Cardiac muscle cell (in vitro differentiated cells and primary cell): ENCODE data around the gene RAB10. TPM values are rescaled to one million over a fixed set of nuclear protein-coding genes. Genes with fewer than 3 reads are reported as not detected.

Experiments
- DNase-seq, 2 donors: peaks; one replicate each; pipeline versions ENCODE4 v3.0.0 to v3.0.0-alpha.2; 2010 to 2017; ENCODE audit warnings: low read depth in 1 of 2, low spot score in 1 of 2
- H3K27ac ChIP-seq: fragments of 200-600 bp; sonication (generic); 2 replicates; pipeline ENCODE4 v1.5.1; 2016
- H3K27me3 ChIP-seq: fragments of 200-600 bp; sonication (generic); 2 replicates; pipeline ENCODE4 v1.6.0; 2016; ENCODE audit warnings: control low read depth
- H3K36me3 ChIP-seq: fragments of 200-600 bp; sonication (generic); 2 replicates; pipeline ENCODE4 v1.5.1; 2016; ENCODE audit warnings: control low read depth
- H3K4me1 ChIP-seq: fragments of 200-600 bp; sonication (generic); 2 replicates; pipeline ENCODE4 v1.8.1; 2017; ENCODE audit warnings: low read depth, mild to moderate bottlenecking, mixed run types
- H3K4me3 ChIP-seq: fragments of 200-600 bp; sonication (generic); 2 replicates; pipeline ENCODE4 v1.5.1; 2016; ENCODE audit warnings: mild to moderate bottlenecking
- H3K9me3 ChIP-seq: fragments of 200-600 bp; sonication (generic); 2 replicates; pipeline ENCODE4 v1.5.1; 2017; ENCODE audit warnings: low read depth, mild to moderate bottlenecking, control low read depth
- CTCF ChIP-seq: IDR thresholded peaks from 2 replicates; pipeline ENCODE4 v1.5.1; 2012; ENCODE audit warnings: low read depth, mild to moderate bottlenecking, low read length
- polyA plus RNA-seq: library from polyadenylated mRNA; unstranded; fragments of >200 nt; fragmentation: Nextera tagmentation; extraction: Ambion mirVana; gene quantifications from 2 replicates; pipeline ENCODE4 v1.2.1, GENCODE V29; 2016
- total RNA-seq: library from RNA; depleted of rRNA; stranded (reverse); fragments of >200 nt; gene quantifications from 2 replicates; pipeline ENCODE4 v1.2.3, GENCODE V29; 2016

The RAB10 gene
- total and polyA plus RNA-seq, 2 experiments from 2014 or later = 75.9 to 145 TPM

- no peak for DNase-seq
- Histone ChIP-seq H3K27me3 (peaks cover 58% of the 10 kb centered on the region), H3K36me3 (no peaks in the 10 kb centered on the region), H3K27ac (no peak overlapping the region), H3K4me3 (no peak overlapping the region), H3K4me1 (peaks cover 6% of the 10 kb centered on the region), H3K9me3 (no peaks in the 10 kb centered on the region)
- no peak for TF ChIP-seq CTCF
Observed at GRCh38 chr2:26176279-26176615, 142.4 kb downstream of the RAB10 start.

- no peak for TF ChIP-seq CTCF
- no peaks in the 10 kb centered on the region for H3K9me3 ChIP-seq
- H3K4me3 ChIP-seq = no peak overlapping the region
- no peaks in the 10 kb centered on the region for H3K36me3 ChIP-seq
- no peak for DNase-seq
- H3K27ac ChIP-seq = no peak overlapping the region
- peaks cover 6% of the 10 kb centered on the region for H3K4me1 ChIP-seq
- peaks cover 53% of the 10 kb centered on the region for H3K27me3 ChIP-seq
Observed at GRCh38 chr2:26177122-26177521, 143.2 kb downstream of the RAB10 start.

GRCh38 chr2:26178246-26178645 is 144.4 kb downstream of the RAB10 start:
- H3K4me3 ChIP-seq = peak overlapping the region; percentile 35
- TF ChIP-seq CTCF = no peak

GRCh38 chr2:26178746-26179436 is 145.0 kb downstream of the RAB10 start:
- H3K4me1 ChIP-seq = peaks cover 6% of the 10 kb centered on the region
- no peak overlapping the region for H3K27ac ChIP-seq
- H3K9me3 ChIP-seq = no peaks in the 10 kb centered on the region
- peak; percentile 26 to 34 for DNase-seq
- peaks cover 40% of the 10 kb centered on the region for H3K27me3 ChIP-seq
- no peak for TF ChIP-seq CTCF
- peak overlapping the region; percentile 35 for H3K4me3 ChIP-seq
- H3K36me3 ChIP-seq = no peaks in the 10 kb centered on the region

More at GRCh38 chr2:26178246-26178645, 144.4 kb downstream of the RAB10 start:
- H3K36me3 ChIP-seq = no peaks in the 10 kb centered on the region
- H3K9me3 ChIP-seq = no peaks in the 10 kb centered on the region
- DNase-seq = no peak
- H3K27ac ChIP-seq = no peak overlapping the region
- peaks cover 6% of the 10 kb centered on the region for H3K4me1 ChIP-seq
- H3K27me3 ChIP-seq = peaks cover 46% of the 10 kb centered on the region

GRCh38 chr2:26179446-26179913 is 145.6 kb downstream of the RAB10 start:
- Histone ChIP-seq H3K4me3 (no peak overlapping the region), H3K27ac (no peak overlapping the region), H3K4me1 (peaks cover 6% of the 10 kb centered on the region), H3K9me3 (no peaks in the 10 kb centered on the region), H3K36me3 (no peaks in the 10 kb centered on the region), H3K27me3 (peaks cover 38% of the 10 kb centered on the region)
- TF ChIP-seq CTCF = no peak
- DNase-seq = no peak
